Adrenal gland (tissue), 12 donors: ENCODE data around the gene ANTKMT. TPM values are rescaled to one million over a fixed set of nuclear protein-coding genes. Genes with fewer than 3 reads are reported as not detected.
A peak's percentile ranks its signal among the peaks of the same experiment; 100 is the strongest.

Experiments used
- DNase-seq, 7 donors: peaks; one replicate each; pipeline ENCODE4 v3.0.0-alpha.2; 2019 to 2020
- H3K27ac ChIP-seq, 5 donors: fragments of 200-600 bp; sonication (generic) in 4 of 5; 1 replicate in 3 of 5; 2 replicates in 2 of 5; pipeline versions ENCODE4 v1.5.1 to v1.8.0; 2016 to 2020; ENCODE audit warnings: mild to moderate bottlenecking in 1 of 5
- H3K27me3 ChIP-seq: fragments of 200-600 bp; 2 replicates; pipeline ENCODE4 v1.8.0; 2021
- H3K36me3 ChIP-seq, 2 donors: fragments of 200-600 bp; replicated peaks in 1 of 2; 1 replicate in 1 of 2; 2 replicates in 1 of 2; pipeline versions ENCODE4 v1.5.1 to v1.8.0; 2018 to 2022
- H3K4me1 ChIP-seq, 2 donors: fragments of 200-600 bp; replicated peaks in 1 of 2; 1 replicate in 1 of 2; 2 replicates in 1 of 2; pipeline versions ENCODE4 v1.5.1 to v1.8.0; 2018 to 2021
- H3K4me3 ChIP-seq, 4 donors: fragments of 200-600 bp; sonication (generic) in 3 of 4; one replicate each; pipeline ENCODE4 v1.5.1; 2016 to 2018
- H3K9me3 ChIP-seq, 3 donors: fragments of 200-600 bp; sonication (generic) in 1 of 3; replicated peaks in 1 of 3; 1 replicate in 2 of 3; 2 replicates in 1 of 3; pipeline versions ENCODE4 v1.5.1 to v1.8.0; 2016 to 2021
- CTCF ChIP-seq, 6 experiments: fragments of 450-650 bp in 4 of 6; fragments of 200-600 bp in 2 of 6; sonication (generic) in 1 of 6; IDR thresholded peaks; 1 replicate in 5 of 6; 2 replicates in 1 of 6; pipeline versions ENCODE4 v1.5.1 to v1.8.0; 2016 to 2021; ENCODE audit warnings: antibody characterized with exemption in 6 of 6, mild to moderate bottlenecking in 2 of 6, moderate library complexity in 1 of 6
- POLR2A ChIP-seq, 2 donors: fragments of 450-650 bp; IDR thresholded peaks; one replicate each; pipeline ENCODE4 v1.6.1; 2017; ENCODE audit warnings: antibody characterized with exemption in 2 of 2, mild to moderate bottlenecking in 2 of 2, moderate library complexity in 1 of 2
- WGBS, 4 donors: extraction: QIAGEN DNeasy Blood & Tissue Kit in 2 of 4; methylation state at CpG; one replicate each; pipeline versions ENCODE4 v1.1.5 to v1.1.7; 2013 to 2017; 5-methylcytosine and 5-hydroxymethylcytosine counted together
- intact Hi-C, 2 donors: fragments of 100-400 bp; cut with DNase I; formaldehyde crosslinking; loops; one replicate each; pipeline versions ENCODE4 v1.14.1 to v1.15.0; 2022 to 2023
- polyA plus RNA-seq, 3 donors: library from polyadenylated mRNA; stranded (reverse); fragments of 200-250 nt in 2 of 3; fragments of 350-450 nt in 1 of 3; fragmentation: Illumina TruSeq in 1 of 3; extraction: RNeasy Lipid Tissue Mini Kit (QIAGEN cat#74804) in 1 of 3; gene quantifications; one replicate each; pipeline ENCODE4 v1.2.3, GENCODE V29; 2013 to 2014
- total RNA-seq, 9 donors: library from RNA; depleted of rRNA in 4 of 9; stranded (reverse); fragments of >200 nt in 4 of 9; fragments of 120-200 nt in 1 of 9; fragmentation: NEBNext Ultra II Directional in 1 of 9; extraction: Animal tissue kit (Norgen Biotek cat#: 25700) in 1 of 9; gene quantifications; one replicate each; pipeline versions ENCODE4 v1.1.0 to v1.2.4, GENCODE V29; 2013 to 2023
- donor health status: healthy with polysubstance abuse.
- donor health status: Bipolar disorder and iron deficiency.
- donor health status: DM: yes; HTN: yes; CAD: no.
- donor health status: DM: no; HTN: no; CAD: no.
- donor health status: DM: no; HTN: no; CAD: no.
- donor health status: DM: yes; HTN: yes; CAD: no.

ANTKMT gene
- total and polyA plus RNA-seq, 12 donors: 0.48 to 127 (median 64.1) TPM

GRCh38 chr16:730666-731509 is 9.9 kb downstream of the ANTKMT start:
- Histone ChIP-seq H3K36me3 (peaks cover 0 to 42% of the 10 kb centered on the region in 2 donors), H3K4me3 (no peak overlapping the region), H3K9me3 (no peaks in the 10 kb centered on the region), H3K4me1 (peaks cover 16 to 19% of the 10 kb centered on the region in 2 donors), H3K27ac (no peak overlapping the region), H3K27me3 (no peaks in the 10 kb centered on the region)
- WGBS, 4 donors: 87 to 94% (median 90%) methylated on average over 3 to 22 of the region's 22 CpGs
- DNase-seq: peak in 1 of 7 donors; percentile 7
- TF ChIP-seq POLR2A (IDR thresholded peaks at IDR 0.05) (no peak), CTCF (IDR thresholded peaks at IDR 0.05) (no peak)
- intact Hi-C loops: no loop called here

- Histone ChIP-seq H3K27ac (no peak overlapping the region), H3K27me3 (no peaks in the 10 kb centered on the region), H3K4me3 (no peak overlapping the region), H3K36me3 (peaks cover 0 to 56% of the 10 kb centered on the region in 2 donors), H3K9me3 (no peaks in the 10 kb centered on the region), H3K4me1 (peaks cover 13 to 15% of the 10 kb centered on the region in 2 donors)
- TF ChIP-seq CTCF (IDR thresholded peaks at IDR 0.05) (no peak), POLR2A (IDR thresholded peaks at IDR 0.05) (no peak)
- DNase-seq: no peak
- intact Hi-C loops: no loop called here
- WGBS, 4 donors: 93 to 98% (median 96%) methylated on average over 10 to 12 of the region's 12 CpGs
Measured at GRCh38 chr16:732332-732731, 11.4 kb downstream of the ANTKMT start.

GRCh38 chr16:732936-733335 is 12.0 kb downstream of the ANTKMT start:
- H3K27me3 ChIP-seq: no peaks in the 10 kb centered on the region
- intact Hi-C loops: no loop called here
- no peaks in the 10 kb centered on the region for H3K9me3 ChIP-seq
- peaks cover 0 to 56% of the 10 kb centered on the region in 2 donors for H3K36me3 ChIP-seq
- 68 to 95% (median 91%) methylated on average over 5 to 13 of the region's 13 CpGs; no CpG with 5 or more reads in 1 of the 4 donors for WGBS, 4 donors
- no peak overlapping the region for H3K27ac ChIP-seq
- H3K4me1 ChIP-seq: peaks cover 7 to 9% of the 10 kb centered on the region in 2 donors
- DNase-seq: peak in 1 of 7 donors; percentile 8
- no peak for TF ChIP-seq CTCF (IDR thresholded peaks at IDR 0.05)
- TF ChIP-seq POLR2A (IDR thresholded peaks at IDR 0.05): no peak
- H3K4me3 ChIP-seq: no peak overlapping the region

- Histone ChIP-seq H3K4me3 (no peak overlapping the region), H3K27me3 (no peaks in the 10 kb centered on the region), H3K36me3 (peaks cover 0 to 56% of the 10 kb centered on the region in 2 donors), H3K27ac (no peak overlapping the region), H3K9me3 (no peaks in the 10 kb centered on the region), H3K4me1 (peaks cover under 1 to 3% of the 10 kb centered on the region in 2 donors)
- WGBS, 4 donors: 83 to 91% (median 87%) methylated on average over 18 to 34 of the region's 34 CpGs
- intact Hi-C loops: no loop called here
- DNase-seq: peak in 1 of 7 donors; percentile 18
- TF ChIP-seq CTCF (IDR thresholded peaks at IDR 0.05): peak in 2 of 6 experiments; percentile 6 to 16
- no peak for TF ChIP-seq POLR2A (IDR thresholded peaks at IDR 0.05)
Measured at GRCh38 chr16:733382-734207, 12.6 kb downstream of the ANTKMT start.
